ENCODE data around the gene KCNMA1.

KCNMA1 gene

GRCh38 chr10:77266242-77266641 lies 371.4 kb downstream of the KCNMA1 start:
- no peaks in the 10 kb centered on the region for H3K36me3 ChIP-seq (ENCODE audit: low read length)
- no peaks in the 10 kb centered on the region for H3K9me2 ChIP-seq (replicated peaks; ENCODE audit: insufficient read depth, low read length)
- no peak overlapping the region for H3K27ac ChIP-seq (ENCODE audit: low read depth, low read length)
- no peaks in the 10 kb centered on the region for H3K9me3 ChIP-seq (ENCODE audit: insufficient read depth, low read length)
- no peak overlapping the region for H2AFZ ChIP-seq (ENCODE audit: low read depth, low read length, severe bottlenecking)
- H3F3A ChIP-seq (ENCODE audit: insufficient read depth) = no peaks in the 10 kb centered on the region
- no peaks in the 10 kb centered on the region for H4K20me1 ChIP-seq (ENCODE audit: low read depth, low read length)
- no peaks in the 10 kb centered on the region for H3K79me2 ChIP-seq (ENCODE audit: insufficient read depth, low read length)
- no peak overlapping the region for H3K9ac ChIP-seq (ENCODE audit: low read length)
- H3K4me2 ChIP-seq (ENCODE audit: low read depth, low read length, poor library complexity, severe bottlenecking) = no peak overlapping the region
- H3K27me3 ChIP-seq (ENCODE audit: low read length) = no peaks in the 10 kb centered on the region
- H3K4me3 ChIP-seq (ENCODE audit: insufficient read depth, low read length, poor library complexity, severe bottlenecking) = no peak overlapping the region
- TF ChIP-seq EZH2phosphoT487 (conservative IDR thresholded peaks at IDR 0.05; ENCODE audit: low read length) = no peak
- no peak for TF ChIP-seq CTCF (IDR thresholded peaks at IDR 0.05; ENCODE audit: insufficient read depth, low read length, poor library complexity, severe bottlenecking)

GRCh38 chr10:77264527-77264926 lies 373.1 kb downstream of the KCNMA1 start:
- TF ChIP-seq EZH2phosphoT487 (conservative IDR thresholded peaks at IDR 0.05; ENCODE audit: low read length) (no peak), CTCF (IDR thresholded peaks at IDR 0.05; ENCODE audit: insufficient read depth, low read length, poor library complexity, severe bottlenecking) (no peak)
- no peaks in the 10 kb centered on the region for H4K20me1 ChIP-seq (ENCODE audit: low read depth, low read length)
- H3K9me3 ChIP-seq (ENCODE audit: insufficient read depth, low read length) = no peaks in the 10 kb centered on the region
- no peak overlapping the region for H3K27ac ChIP-seq (ENCODE audit: low read depth, low read length)
- H3K4me3 ChIP-seq (ENCODE audit: insufficient read depth, low read length, poor library complexity, severe bottlenecking) = no peak overlapping the region
- no peaks in the 10 kb centered on the region for H3F3A ChIP-seq (ENCODE audit: insufficient read depth)
- no peak overlapping the region for H3K4me2 ChIP-seq (ENCODE audit: low read depth, low read length, poor library complexity, severe bottlenecking)
- no peaks in the 10 kb centered on the region for H3K9me2 ChIP-seq (replicated peaks; ENCODE audit: insufficient read depth, low read length)
- no peaks in the 10 kb centered on the region for H3K79me2 ChIP-seq (ENCODE audit: insufficient read depth, low read length)
- no peak overlapping the region for H2AFZ ChIP-seq (ENCODE audit: low read depth, low read length, severe bottlenecking)
- H3K27me3 ChIP-seq (ENCODE audit: low read length) = no peaks in the 10 kb centered on the region
- no peak overlapping the region for H3K9ac ChIP-seq (ENCODE audit: low read length)
- H3K36me3 ChIP-seq (ENCODE audit: low read length) = no peaks in the 10 kb centered on the region

- Histone ChIP-seq H3K79me2 (ENCODE audit: insufficient read depth, low read length) (no peaks in the 10 kb centered on the region), H3K4me2 (ENCODE audit: low read depth, low read length, poor library complexity, severe bottlenecking) (no peak overlapping the region), H4K20me1 (ENCODE audit: low read depth, low read length) (no peaks in the 10 kb centered on the region)
Observed at GRCh38 chr10:77264107-77264506, 373.5 kb downstream of the KCNMA1 start.

More at GRCh38 chr10:77264107-77264506, 373.5 kb downstream of the KCNMA1 start:
- no peak overlapping the region for H3K4me3 ChIP-seq (ENCODE audit: insufficient read depth, low read length, poor library complexity, severe bottlenecking)
- no peak overlapping the region for H2AFZ ChIP-seq (ENCODE audit: low read depth, low read length, severe bottlenecking)
- no peaks in the 10 kb centered on the region for H3K9me3 ChIP-seq (ENCODE audit: insufficient read depth, low read length)
- no peak overlapping the region for H3K27ac ChIP-seq (ENCODE audit: low read depth, low read length)
- no peaks in the 10 kb centered on the region for H3K36me3 ChIP-seq (ENCODE audit: low read length)
- no peaks in the 10 kb centered on the region for H3F3A ChIP-seq (ENCODE audit: insufficient read depth)
- H3K9me2 ChIP-seq (replicated peaks; ENCODE audit: insufficient read depth, low read length) = no peaks in the 10 kb centered on the region
- H3K27me3 ChIP-seq (ENCODE audit: low read length) = no peaks in the 10 kb centered on the region
- no peak for TF ChIP-seq EZH2phosphoT487 (conservative IDR thresholded peaks at IDR 0.05; ENCODE audit: low read length)
- TF ChIP-seq CTCF (IDR thresholded peaks at IDR 0.05; ENCODE audit: insufficient read depth, low read length, poor library complexity, severe bottlenecking) = no peak
- H3K9ac ChIP-seq (ENCODE audit: low read length) = no peak overlapping the region

Measured in SU-DHL-6 (cell line).